Panc1 (cell line): ENCODE results near the gene B4GALT5. TPM values are rescaled to one million over a fixed set of nuclear protein-coding genes. Genes with fewer than 3 reads are reported as not detected.

Experiments
- ATAC-seq: fragments of 200-7000 bp; cut with Tn5 transposase; 2 replicates; pipeline ENCODE4 v1.9.1; 2020; ENCODE audit warnings: mild to moderate bottlenecking, moderate library complexity
- BruUV-seq: library from RNA; stranded (reverse); fragments of 400-500 nt; replicated peaks from 2 replicates; lab custom pipeline; 2021; lab: Mats Ljungman, UMichigan
- CTCF ChIA-PET: fragments of 300-600 bp; sonication (Branson Sonifier 250); formaldehyde crosslinking; loops from one replicate; lab custom pipeline; 2022; ENCODE audit warnings: antibody characterized with exemption; lab: Charles Lee
- POLR2A ChIA-PET: fragments of 300-600 bp; sonication (Branson Sonifier 250); formaldehyde crosslinking; loops from one replicate; lab custom pipeline; 2022; ENCODE audit warnings: antibody characterized with exemption; lab: Charles Lee
- DNase-seq: peaks from one replicate; pipeline ENCODE4 v3.0.0-alpha.2; 2010; ENCODE audit warnings: low read depth, low spot score
- H3K27ac ChIP-seq: 2 replicates; pipeline ENCODE4 v1.5.1; 2011; ENCODE audit warnings: mild to moderate bottlenecking, low read length, inconsistent platforms
- H3K27me3 ChIP-seq: fragments of 200-500 bp; sonication (Bioruptor generic); 2 replicates; pipeline ENCODE4 v1.6.0; 2014; ENCODE audit warnings: low read length, inconsistent platforms; ENCODE audit not compliant: control insufficient read depth, insufficient read depth
- H3K36me3 ChIP-seq: fragments of 200-500 bp; sonication (Bioruptor generic); 2 replicates; pipeline ENCODE4 v1.5.1; 2014; ENCODE audit warnings: inconsistent platforms, mild to moderate bottlenecking, low read length, moderate library complexity; ENCODE audit not compliant: control insufficient read depth, insufficient read depth
- H3K4me1 ChIP-seq: 2 replicates; pipeline ENCODE4 v1.5.1; 2011; ENCODE audit warnings: inconsistent platforms, mild to moderate bottlenecking, low read length, moderate library complexity; ENCODE audit not compliant: control insufficient read depth, insufficient read depth
- H3K4me3 ChIP-seq, 2 experiments: 2 replicates each; pipeline ENCODE4 v1.5.1; 2011 to 2012; ENCODE audit warnings: low read depth in 2 of 2, low read length in 2 of 2, mild to moderate bottlenecking in 2 of 2, inconsistent platforms in 1 of 2, moderate library complexity in 1 of 2
- H3K9me3 ChIP-seq: fragments of 200-500 bp; sonication (Bioruptor generic); 2 replicates; pipeline ENCODE4 v1.5.1; 2014; ENCODE audit warnings: low read depth, mild to moderate bottlenecking, inconsistent platforms, low read length, moderate library complexity; ENCODE audit not compliant: control insufficient read depth, insufficient read depth
- POLR2AphosphoS5 ChIP-seq: IDR thresholded peaks from 2 replicates; pipeline ENCODE4 v1.6.1; 2012; ENCODE audit warnings: mild to moderate bottlenecking, low read depth, low read length, moderate library complexity
- SIN3A ChIP-seq: IDR thresholded peaks from 2 replicates; pipeline ENCODE4 v1.6.1; 2012; ENCODE audit warnings: low read depth, mild to moderate bottlenecking, low read length, moderate library complexity, borderline replicate concordance; ENCODE audit not compliant: insufficient read depth
- TCF7L2 ChIP-seq: IDR thresholded peaks from 2 replicates; pipeline ENCODE4 v1.6.1; 2011; ENCODE audit warnings: mild to moderate bottlenecking, low read depth, low read length, inconsistent platforms
- in situ Hi-C: cut with HindIII; loops from 2 replicates; pipeline ENCODE4 v1.10.0; 2016; ENCODE audit warnings: low sequenced_read_pairs, low pct_unique_long_range_greater_than_20kb
- intact Hi-C: fragments of 100-400 bp; cut with micrococcal nuclease; formaldehyde crosslinking; loops from one replicate; pipeline ENCODE4 v1.10.0; 2022; ENCODE audit not compliant: unreplicated experiment
- total RNA-seq: library from RNA; stranded (reverse); gene quantifications from one replicate; pipeline ENCODE4 v1.2.1, GENCODE V29; 2021; ENCODE audit not compliant: unreplicated experiment
- TF ChIP-seq, protein P1 (sequence below), 2 experiments: IDR thresholded peaks; 2 replicates each; pipeline ENCODE4 v1.6.1; 2011 to 2012; ENCODE audit warnings: low read depth in 2 of 2, control low read depth in 1 of 2, low read length in 1 of 2, mild to moderate bottlenecking in 1 of 2, moderate library complexity in 1 of 2; ENCODE audit not compliant: insufficient read depth in 1 of 2
- TF ChIP-seq, protein P2 (sequence below): fragments of 450-650 bp; IDR thresholded peaks from 2 replicates; pipeline ENCODE4 v1.5.1; 2017; ENCODE audit warnings: mild to moderate bottlenecking

Gene B4GALT5
- total RNA-seq, 1 experiment from 2014 or later = 40.0 TPM

DNA sequence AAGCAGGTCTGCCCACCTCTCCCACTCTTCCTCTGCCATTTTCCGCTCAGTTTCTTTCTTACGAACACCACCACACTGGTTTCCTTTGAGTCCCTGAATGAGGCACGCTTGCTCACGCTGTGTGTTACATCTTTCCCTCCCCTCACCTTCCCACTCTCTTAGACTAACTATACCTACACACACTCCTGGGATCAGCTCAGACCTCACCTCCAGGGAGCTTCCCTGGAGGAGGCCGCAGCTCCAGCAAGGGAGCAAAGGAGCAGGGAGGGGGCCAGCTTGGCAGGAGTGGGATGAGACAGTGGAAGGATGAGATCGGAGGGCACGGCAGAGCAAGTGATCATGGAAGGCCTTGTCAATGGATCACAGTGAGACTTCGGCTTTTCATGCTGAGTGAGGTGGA is 28.3 kb upstream of the B4GALT5 start:
- in situ Hi-C loops = no loop called here
- no peak for DNase-seq
- H3K4me1 ChIP-seq = no peaks in the 10 kb centered on the region
- H3K9me3 ChIP-seq = no peaks in the 10 kb centered on the region
- POLR2A ChIA-PET = interaction anchor here (0.5 kb wide), 1 partner anchor 60 kb away, joined by 3 read pairs; no protein-coding TSS in a partner anchor
- CTCF ChIA-PET = no interaction called here
- ATAC-seq = no peak
- intact Hi-C loops = no loop called here
- H3K36me3 ChIP-seq = no peaks in the 10 kb centered on the region
- H3K27me3 ChIP-seq = no peaks in the 10 kb centered on the region
- no peak overlapping the region for H3K27ac ChIP-seq
- TF ChIP-seq, protein P1, sequence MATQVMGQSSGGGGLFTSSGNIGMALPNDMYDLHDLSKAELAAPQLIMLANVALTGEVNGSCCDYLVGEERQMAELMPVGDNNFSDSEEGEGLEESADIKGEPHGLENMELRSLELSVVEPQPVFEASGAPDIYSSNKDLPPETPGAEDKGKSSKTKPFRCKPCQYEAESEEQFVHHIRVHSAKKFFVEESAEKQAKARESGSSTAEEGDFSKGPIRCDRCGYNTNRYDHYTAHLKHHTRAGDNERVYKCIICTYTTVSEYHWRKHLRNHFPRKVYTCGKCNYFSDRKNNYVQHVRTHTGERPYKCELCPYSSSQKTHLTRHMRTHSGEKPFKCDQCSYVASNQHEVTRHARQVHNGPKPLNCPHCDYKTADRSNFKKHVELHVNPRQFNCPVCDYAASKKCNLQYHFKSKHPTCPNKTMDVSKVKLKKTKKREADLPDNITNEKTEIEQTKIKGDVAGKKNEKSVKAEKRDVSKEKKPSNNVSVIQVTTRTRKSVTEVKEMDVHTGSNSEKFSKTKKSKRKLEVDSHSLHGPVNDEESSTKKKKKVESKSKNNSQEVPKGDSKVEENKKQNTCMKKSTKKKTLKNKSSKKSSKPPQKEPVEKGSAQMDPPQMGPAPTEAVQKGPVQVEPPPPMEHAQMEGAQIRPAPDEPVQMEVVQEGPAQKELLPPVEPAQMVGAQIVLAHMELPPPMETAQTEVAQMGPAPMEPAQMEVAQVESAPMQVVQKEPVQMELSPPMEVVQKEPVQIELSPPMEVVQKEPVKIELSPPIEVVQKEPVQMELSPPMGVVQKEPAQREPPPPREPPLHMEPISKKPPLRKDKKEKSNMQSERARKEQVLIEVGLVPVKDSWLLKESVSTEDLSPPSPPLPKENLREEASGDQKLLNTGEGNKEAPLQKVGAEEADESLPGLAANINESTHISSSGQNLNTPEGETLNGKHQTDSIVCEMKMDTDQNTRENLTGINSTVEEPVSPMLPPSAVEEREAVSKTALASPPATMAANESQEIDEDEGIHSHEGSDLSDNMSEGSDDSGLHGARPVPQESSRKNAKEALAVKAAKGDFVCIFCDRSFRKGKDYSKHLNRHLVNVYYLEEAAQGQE (IDR thresholded peaks at IDR 0.05; ENCODE audit: insufficient read depth in 1 of 2, low read depth in 2 of 2, low read length in 1 of 2) = no peak
- TF ChIP-seq SIN3A (no peak), POLR2AphosphoS5 (no peak)
- TF ChIP-seq, protein P2, sequence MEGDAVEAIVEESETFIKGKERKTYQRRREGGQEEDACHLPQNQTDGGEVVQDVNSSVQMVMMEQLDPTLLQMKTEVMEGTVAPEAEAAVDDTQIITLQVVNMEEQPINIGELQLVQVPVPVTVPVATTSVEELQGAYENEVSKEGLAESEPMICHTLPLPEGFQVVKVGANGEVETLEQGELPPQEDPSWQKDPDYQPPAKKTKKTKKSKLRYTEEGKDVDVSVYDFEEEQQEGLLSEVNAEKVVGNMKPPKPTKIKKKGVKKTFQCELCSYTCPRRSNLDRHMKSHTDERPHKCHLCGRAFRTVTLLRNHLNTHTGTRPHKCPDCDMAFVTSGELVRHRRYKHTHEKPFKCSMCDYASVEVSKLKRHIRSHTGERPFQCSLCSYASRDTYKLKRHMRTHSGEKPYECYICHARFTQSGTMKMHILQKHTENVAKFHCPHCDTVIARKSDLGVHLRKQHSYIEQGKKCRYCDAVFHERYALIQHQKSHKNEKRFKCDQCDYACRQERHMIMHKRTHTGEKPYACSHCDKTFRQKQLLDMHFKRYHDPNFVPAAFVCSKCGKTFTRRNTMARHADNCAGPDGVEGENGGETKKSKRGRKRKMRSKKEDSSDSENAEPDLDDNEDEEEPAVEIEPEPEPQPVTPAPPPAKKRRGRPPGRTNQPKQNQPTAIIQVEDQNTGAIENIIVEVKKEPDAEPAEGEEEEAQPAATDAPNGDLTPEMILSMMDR = no peak
- no TSS peak for BruUV-seq
- no peak overlapping the region for H3K4me3 ChIP-seq

DNA sequence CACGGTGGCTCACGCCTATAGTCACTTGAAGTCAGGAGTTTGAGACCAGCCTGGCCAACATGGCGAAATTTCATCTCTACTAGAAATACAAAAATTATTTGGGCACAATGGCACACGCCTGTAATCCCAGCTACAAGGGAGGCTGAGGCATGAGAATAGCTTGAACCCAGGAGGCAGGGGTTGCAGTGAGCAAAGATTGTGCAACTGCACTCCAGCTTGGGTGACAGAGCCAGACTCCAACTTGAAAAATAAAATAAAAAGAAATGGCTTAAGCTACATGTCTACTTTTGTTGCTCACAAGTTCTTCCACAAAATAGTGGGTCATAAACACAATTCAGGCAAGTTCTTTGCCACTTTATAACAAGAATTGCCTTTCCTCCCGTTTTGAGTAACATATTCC is 27.1 kb upstream of the B4GALT5 start:
- Histone ChIP-seq H3K4me1 (no peaks in the 10 kb centered on the region), H3K27me3 (no peaks in the 10 kb centered on the region), H3K9me3 (no peaks in the 10 kb centered on the region), H3K4me3 (no peak overlapping the region), H3K27ac (no peak overlapping the region), H3K36me3 (no peaks in the 10 kb centered on the region)
- CTCF ChIA-PET = no interaction called here
- DNase-seq = no peak
- TF ChIP-seq SIN3A = no peak
- TF ChIP-seq POLR2AphosphoS5 = no peak
- TF ChIP-seq, protein P2 = no peak
- TF ChIP-seq TCF7L2 = no peak
- TF ChIP-seq, protein P1 (IDR thresholded peaks at IDR 0.05; ENCODE audit: insufficient read depth in 1 of 2, low read depth in 2 of 2, low read length in 1 of 2) = no peak
- intact Hi-C loops (no loop called here), in situ Hi-C loops (no loop called here)
- ATAC-seq = no peak
- no TSS peak for BruUV-seq
- POLR2A ChIA-PET = no interaction called here
